ENCODE results near the gene PARD3B. TPM values are rescaled to one million over a fixed set of nuclear protein-coding genes. Genes with fewer than 3 reads are reported as not detected.

Gene PARD3B
- total RNA-seq, 1 experiment from 2014 or later: 6.4 TPM

GRCh38 chr2:205566606-205567168 is 1021.4 kb downstream of the PARD3B start:
- H2BK120ac ChIP-seq (ENCODE audit: low read depth, low read length, poor library complexity, severe bottlenecking): no peak overlapping the region
- no peak overlapping the region for H2BK20ac ChIP-seq (ENCODE audit: low read depth, low read length, poor library complexity, severe bottlenecking)
- no peak overlapping the region for H3K4ac ChIP-seq (ENCODE audit: low read depth, low read length)
- H3K9me3 Mint-ChIP-seq: no peaks in the 10 kb centered on the region
- H3K27me3 ChIP-seq (ENCODE audit: insufficient read depth, low read length): no peaks in the 10 kb centered on the region
- H3K4me2 ChIP-seq (ENCODE audit: insufficient read depth, insufficient read length, low read length): no peak overlapping the region
- no peaks in the 10 kb centered on the region for H3K79me2 ChIP-seq (ENCODE audit: insufficient read depth, low read length)
- H3K79me1 ChIP-seq (ENCODE audit: insufficient read depth, low read depth, low read length, poor library complexity, severe bottlenecking): no peaks in the 10 kb centered on the region
- H2AFZ ChIP-seq (ENCODE audit: low read length): no peak overlapping the region
- no peak overlapping the region for H4K8ac ChIP-seq (replicated peaks; ENCODE audit: insufficient read length, low read depth, low read length)
- no peak overlapping the region for H2BK15ac ChIP-seq (ENCODE audit: low read depth, low read length)
- no peak overlapping the region for H3K18ac ChIP-seq (ENCODE audit: insufficient read length, low read depth, low read length)
- no peak overlapping the region for H4K5ac ChIP-seq (ENCODE audit: insufficient read length, low read depth, low read length)
- no CpG with 5 or more reads among the region's 6 CpGs for WGBS (ENCODE audit: extremely low coverage, insufficient read length, low lambda C conversion rate)
- TF ChIP-seq CTCF (conservative IDR thresholded peaks at IDR 0.05): no peak
- H3K56ac ChIP-seq (ENCODE audit: insufficient read length, low read depth, low read length): no peak overlapping the region
- DNase-seq: no peak
- H3K27me3 Mint-ChIP-seq (ENCODE audit: low read depth): 0 out of 2 replicates have a peak, but pooled peaks cover 1% of the 10 kb centered on the region
- no peaks in the 10 kb centered on the region for H3K36me3 Mint-ChIP-seq (ENCODE audit: insufficient read depth in 1 of 3, low read depth in 3 of 3)
- H4K20me1 ChIP-seq (ENCODE audit: control insufficient read depth, insufficient read depth, insufficient read length): no peaks in the 10 kb centered on the region
- H3K9ac ChIP-seq (ENCODE audit: extremely low read depth, insufficient read length, low read length): no peak overlapping the region
- no peak overlapping the region for H3K14ac ChIP-seq (ENCODE audit: insufficient read depth, low read length)
- no peak overlapping the region for H2BK5ac ChIP-seq (ENCODE audit: insufficient read length, low read length)
- no peak overlapping the region for H3K27ac Mint-ChIP-seq
- H3K4me3 Mint-ChIP-seq: no peak overlapping the region
- no peak overlapping the region for H4K91ac ChIP-seq (ENCODE audit: insufficient read length, low read depth, low read length)
- no peak overlapping the region for H2BK12ac ChIP-seq (ENCODE audit: insufficient read length, low read depth, low read length)
- no peaks in the 10 kb centered on the region for H3K23me2 ChIP-seq (ENCODE audit: insufficient read length, low read depth, low read length, poor library complexity, severe bottlenecking)
- H3K23ac ChIP-seq (ENCODE audit: insufficient read length, low read depth, low read length): no peak overlapping the region
- H3K9me3 ChIP-seq (ENCODE audit: control insufficient read depth, low read depth, low read length): no peaks in the 10 kb centered on the region
- no peak overlapping the region for H2AK5ac ChIP-seq (ENCODE audit: insufficient read length, low read length)
- no peak overlapping the region for H3T11ph ChIP-seq (ENCODE audit: low read length)
- no peaks in the 10 kb centered on the region for H3K4me1 ChIP-seq (ENCODE audit: insufficient read depth, low read length)
- H3K27ac ChIP-seq (ENCODE audit: insufficient read length, low read depth, low read length): no peak overlapping the region
- H3K4me1 Mint-ChIP-seq: peaks cover 3% of the 10 kb centered on the region in 2 experiments; a peak in 1 of 4 replicates

Measured in H9 (cell line).